Measurements from ENCODE around the gene GXYLT2.

GXYLT2 gene

GRCh38 chr3:73018790-73019441, 131.1 kb downstream of the GXYLT2 start:
- DNase-seq (ENCODE audit: low read depth) = no peak

GRCh38 chr3:73021301-73021835, 133.5 kb downstream of the GXYLT2 start:
- no peak for DNase-seq (ENCODE audit: low read depth)

GRCh38 chr3:73024836-73025235, 137.0 kb downstream of the GXYLT2 start:
- no peak for DNase-seq (ENCODE audit: low read depth)

GRCh38 chr3:73026111-73026759, 138.4 kb downstream of the GXYLT2 start:
- no peak for DNase-seq (ENCODE audit: low read depth)
